GM12891 (cell line): ENCODE results near the gene OASL.

ENCODE experiments used
- DNase-seq: peaks from one replicate; pipeline ENCODE4 v3.0.0; 2011; ENCODE audit warnings: low spot score; ENCODE audit not compliant: insufficient read length
- FAIRE-seq: peaks from 2 replicates; lab custom pipeline; 2011; peaks lifted over from hg19 to GRCh38; lab: Jason Lieb, UNC
- PAX5 ChIP-seq: IDR thresholded peaks from 2 replicates; pipeline ENCODE4 v1.6.1; 2011; ENCODE audit warnings: low read length, moderate library complexity, mild to moderate bottlenecking; ENCODE audit not compliant: insufficient read depth, severe bottlenecking
- POLR2A ChIP-seq: IDR thresholded peaks from 2 replicates; pipeline ENCODE4 v1.6.1; 2011; ENCODE audit warnings: low read depth, low read length, control low read depth
- POLR2AphosphoS5 ChIP-seq: IDR thresholded peaks from 2 replicates; pipeline ENCODE4 v1.6.1; 2011; ENCODE audit warnings: low read depth, low read length, control low read depth
- POU2F2 ChIP-seq: IDR thresholded peaks from 2 replicates; pipeline ENCODE4 v1.6.1; 2011; ENCODE audit warnings: low read depth, mild to moderate bottlenecking, control low read depth, low read length, moderate library complexity
- SPI1 ChIP-seq: IDR thresholded peaks from 2 replicates; pipeline ENCODE4 v1.6.1; 2011; ENCODE audit warnings: low read depth, low read length, control low read depth
- TAF1 ChIP-seq: IDR thresholded peaks from 2 replicates; pipeline ENCODE4 v1.6.1; 2011; ENCODE audit warnings: low read depth, low read length, control low read depth

The OASL gene

DNA sequence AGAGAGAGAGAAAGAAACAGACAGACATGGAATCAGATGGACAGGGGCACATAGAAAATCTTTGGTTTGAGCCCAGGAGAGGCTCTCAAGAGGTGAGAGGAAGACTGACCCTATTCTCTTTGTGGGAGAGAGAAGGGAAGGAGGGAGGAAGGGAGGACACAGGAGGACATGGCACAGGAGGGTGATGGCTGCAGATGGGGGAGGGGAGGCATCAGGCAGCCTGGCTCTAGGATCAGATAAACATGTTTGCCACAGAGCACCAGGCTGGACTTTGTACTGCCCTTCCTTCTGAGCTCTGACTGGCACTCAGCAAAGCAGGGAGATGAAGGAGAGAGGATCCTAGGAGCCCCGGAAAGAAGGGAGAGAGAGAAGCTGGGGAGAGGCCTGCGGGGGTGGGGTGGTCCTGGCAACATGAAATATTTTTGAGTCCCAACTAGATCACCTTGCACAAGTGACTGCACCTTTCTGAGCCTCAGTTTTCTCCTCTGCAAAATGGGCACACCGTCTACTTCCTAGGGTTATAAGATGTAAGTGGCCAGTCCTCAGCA is 54.6 kb downstream of the OASL start:
- DNase-seq (no peak), FAIRE-seq (no peak)
- TF ChIP-seq PAX5 (no peak), POU2F2 (no peak), POLR2AphosphoS5 (no peak), POLR2A (no peak), SPI1 (no peak), TAF1 (no peak)

DNA sequence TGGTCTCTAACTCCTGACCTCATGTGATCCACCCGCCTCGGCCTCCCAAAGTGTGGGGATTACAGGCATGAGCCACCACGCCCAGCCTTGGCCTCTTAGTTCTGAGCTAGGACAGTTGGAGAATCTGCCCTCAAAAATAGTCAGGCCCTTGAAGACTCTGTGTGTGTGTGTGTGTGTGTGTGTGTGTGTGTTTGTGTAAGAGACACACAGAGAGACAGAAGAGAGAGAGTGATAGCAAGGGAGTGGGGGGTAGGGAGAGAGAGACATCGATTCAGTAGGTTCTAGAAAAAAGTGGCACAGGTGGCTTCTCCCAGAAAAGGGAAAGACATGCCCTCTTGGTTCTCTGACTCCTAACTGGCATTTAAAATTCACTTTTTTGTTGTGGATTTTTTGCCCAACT is 55.3 kb downstream of the OASL start:
- FAIRE-seq = no peak
- no peak for DNase-seq
- TF ChIP-seq PAX5 (no peak), SPI1 (no peak), TAF1 (no peak)

DNA sequence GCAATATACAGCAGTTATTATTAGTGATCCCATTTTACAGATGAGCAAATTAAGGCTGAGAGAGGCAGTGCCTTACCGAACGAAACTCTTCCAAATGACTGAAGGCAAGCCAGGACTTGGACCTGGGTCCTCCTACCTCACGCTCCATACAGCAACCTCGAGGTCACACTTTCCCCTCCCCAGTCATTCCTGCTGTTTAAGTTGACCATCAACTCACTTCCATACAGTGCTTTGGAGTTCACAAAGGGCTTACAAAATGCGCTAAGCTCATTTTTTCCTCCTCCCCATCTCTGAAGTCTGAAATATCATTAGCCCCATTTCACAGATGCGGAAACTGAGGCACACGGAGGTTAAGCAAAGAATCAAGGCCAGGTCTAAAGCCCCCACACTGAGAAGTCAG is 56.4 kb downstream of the OASL start:
- FAIRE-seq = no peak
- TF ChIP-seq POU2F2 = no peak
- no peak for DNase-seq

DNA sequence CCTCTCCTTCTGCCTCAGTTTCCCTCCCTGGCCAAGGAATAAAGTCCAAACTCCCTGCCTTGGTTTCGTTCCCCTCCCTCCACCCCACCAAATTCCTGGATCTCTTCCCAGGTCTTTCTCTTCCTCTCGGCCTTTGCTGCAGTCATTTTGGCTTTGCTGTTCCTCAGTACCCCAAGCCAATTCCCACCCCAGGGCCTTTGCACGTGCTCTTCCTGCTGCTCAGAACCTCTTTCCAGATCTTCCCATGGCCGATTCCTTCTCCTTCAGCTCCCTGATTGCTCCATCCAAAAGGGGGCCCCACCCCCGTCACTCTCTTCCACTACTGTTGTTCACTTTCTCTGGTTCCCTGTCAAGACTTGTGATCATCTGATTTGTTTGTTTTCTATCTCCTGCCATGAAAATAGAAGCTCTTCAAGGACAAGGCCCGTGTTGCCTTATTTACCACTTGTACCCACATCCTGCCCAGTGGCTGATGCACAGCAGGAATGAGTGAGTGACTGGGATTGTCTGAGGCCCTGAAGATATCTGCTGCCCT is 57.6 kb downstream of the OASL start:
- FAIRE-seq (no peak), DNase-seq (no peak)
- no peak for TF ChIP-seq POLR2AphosphoS5
- no peak for TF ChIP-seq SPI1
- TF ChIP-seq TAF1 = no peak
- TF ChIP-seq POU2F2 = no peak
- TF ChIP-seq PAX5 = no peak
- no peak for TF ChIP-seq POLR2A

DNA sequence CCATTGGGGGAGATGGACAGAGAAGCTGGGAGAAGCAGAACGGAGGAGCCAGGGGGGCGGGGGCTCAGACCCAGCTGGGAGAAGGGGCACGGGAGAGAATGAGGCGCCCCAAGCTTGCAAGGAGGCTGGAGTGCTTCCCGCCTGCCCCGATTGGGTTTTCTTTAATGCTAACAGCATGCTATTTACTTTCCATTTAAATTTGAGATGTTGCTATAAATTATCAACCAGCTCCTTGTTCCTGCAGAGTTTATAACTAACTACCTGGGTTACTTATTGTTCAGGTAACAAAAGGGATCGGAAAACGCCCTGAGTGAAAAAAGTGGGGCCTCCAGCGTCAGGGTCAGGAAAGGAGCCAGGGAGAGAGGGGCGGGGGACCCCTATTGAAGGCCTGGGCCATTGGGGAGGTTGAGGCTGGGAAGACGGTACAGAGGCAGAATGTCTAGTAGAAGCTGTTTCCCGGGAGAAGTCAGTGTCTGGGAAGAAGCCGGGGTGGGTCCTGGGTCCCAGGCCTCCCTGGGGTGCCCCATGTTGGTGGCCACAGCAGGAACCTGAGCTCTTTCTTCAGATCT is 58.2 kb downstream of the OASL start:
- FAIRE-seq (no peak), DNase-seq (no peak)
- TF ChIP-seq POU2F2 = no peak
- no peak for TF ChIP-seq POLR2AphosphoS5
- TF ChIP-seq TAF1 = no peak
- TF ChIP-seq SPI1 = no peak

DNA sequence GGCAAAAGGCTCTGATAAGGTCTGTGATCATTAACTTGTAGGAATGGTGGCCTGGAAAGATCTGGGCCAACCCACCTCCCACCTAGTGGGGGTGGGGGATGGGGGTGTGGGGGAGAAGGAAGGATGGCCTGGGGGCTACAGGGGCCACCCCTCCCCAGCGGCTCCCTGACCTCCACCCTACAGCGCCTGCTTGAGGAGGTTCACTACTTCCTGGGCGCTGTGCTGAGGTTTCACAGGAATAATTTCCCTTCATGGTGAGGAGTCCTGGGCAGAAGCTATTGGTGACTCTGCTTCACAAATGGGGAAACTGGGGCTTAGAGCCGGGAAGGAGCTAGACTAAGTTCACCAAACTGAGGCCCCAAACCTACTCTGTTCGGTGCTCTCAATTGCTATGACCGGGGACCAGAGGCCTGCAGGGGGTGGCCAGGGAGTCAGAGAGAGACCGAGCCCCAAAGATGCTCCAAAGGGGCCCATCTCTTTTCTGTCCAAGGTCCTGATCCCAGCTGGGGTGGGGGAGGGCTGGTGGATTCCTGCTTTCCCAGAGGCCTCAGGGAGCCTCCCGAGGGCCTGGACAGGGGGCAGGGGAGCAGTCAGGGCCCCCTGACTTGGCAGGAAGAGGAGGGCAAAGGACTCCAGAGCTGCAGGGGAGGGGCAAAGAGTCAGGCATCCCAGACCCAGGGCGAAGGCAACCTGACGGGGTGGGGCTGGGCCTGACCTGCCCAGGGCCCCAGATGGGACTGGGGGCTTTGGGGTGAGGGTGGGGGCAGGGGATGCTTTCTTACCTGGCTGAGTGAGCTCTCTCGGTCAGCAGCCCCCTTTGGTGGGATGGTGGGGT is 59.0 kb downstream of the OASL start:
- FAIRE-seq (no peak), DNase-seq (no peak)
- TF ChIP-seq PAX5 (no peak), POU2F2 (no peak), POLR2AphosphoS5 (no peak), SPI1 (no peak), TAF1 (no peak), POLR2A (no peak)

DNA sequence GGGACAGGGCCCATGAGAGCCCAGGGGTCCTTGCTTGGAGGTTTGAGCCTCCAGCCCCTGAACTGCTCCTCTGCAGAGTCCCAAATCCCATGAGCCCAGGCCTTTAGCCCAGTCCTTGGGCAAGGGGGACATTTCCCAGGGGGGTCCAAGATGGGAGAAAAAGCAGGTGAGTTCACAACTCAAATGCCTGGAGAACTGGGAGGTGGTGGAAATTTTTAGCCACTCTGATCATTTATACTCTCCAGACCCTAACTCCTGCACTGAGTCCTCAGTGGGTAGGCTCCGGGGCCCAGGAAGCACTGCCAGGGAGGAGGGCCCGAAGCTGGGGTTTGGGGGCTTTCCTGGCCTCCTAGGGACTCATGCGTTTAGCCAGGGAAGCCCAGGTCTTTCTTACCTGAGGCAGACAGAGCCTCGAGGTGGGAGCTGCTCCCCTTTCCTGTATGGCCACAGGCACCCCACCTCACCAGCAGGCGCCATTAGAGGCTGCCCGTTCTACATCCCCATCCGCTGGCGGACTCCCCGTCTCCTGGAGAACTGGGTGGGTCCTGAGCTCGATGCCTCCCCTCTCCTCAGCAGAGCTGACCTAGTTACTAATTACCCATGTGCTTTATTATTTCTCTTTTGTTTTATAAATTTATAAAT is 59.7 kb downstream of the OASL start:
- no peak for TF ChIP-seq SPI1
- TF ChIP-seq POU2F2 = no peak
- no peak for TF ChIP-seq PAX5
- TF ChIP-seq POLR2A = no peak
- TF ChIP-seq TAF1 = no peak
- no peak for TF ChIP-seq POLR2AphosphoS5
- FAIRE-seq = no peak
- no peak for DNase-seq

DNA sequence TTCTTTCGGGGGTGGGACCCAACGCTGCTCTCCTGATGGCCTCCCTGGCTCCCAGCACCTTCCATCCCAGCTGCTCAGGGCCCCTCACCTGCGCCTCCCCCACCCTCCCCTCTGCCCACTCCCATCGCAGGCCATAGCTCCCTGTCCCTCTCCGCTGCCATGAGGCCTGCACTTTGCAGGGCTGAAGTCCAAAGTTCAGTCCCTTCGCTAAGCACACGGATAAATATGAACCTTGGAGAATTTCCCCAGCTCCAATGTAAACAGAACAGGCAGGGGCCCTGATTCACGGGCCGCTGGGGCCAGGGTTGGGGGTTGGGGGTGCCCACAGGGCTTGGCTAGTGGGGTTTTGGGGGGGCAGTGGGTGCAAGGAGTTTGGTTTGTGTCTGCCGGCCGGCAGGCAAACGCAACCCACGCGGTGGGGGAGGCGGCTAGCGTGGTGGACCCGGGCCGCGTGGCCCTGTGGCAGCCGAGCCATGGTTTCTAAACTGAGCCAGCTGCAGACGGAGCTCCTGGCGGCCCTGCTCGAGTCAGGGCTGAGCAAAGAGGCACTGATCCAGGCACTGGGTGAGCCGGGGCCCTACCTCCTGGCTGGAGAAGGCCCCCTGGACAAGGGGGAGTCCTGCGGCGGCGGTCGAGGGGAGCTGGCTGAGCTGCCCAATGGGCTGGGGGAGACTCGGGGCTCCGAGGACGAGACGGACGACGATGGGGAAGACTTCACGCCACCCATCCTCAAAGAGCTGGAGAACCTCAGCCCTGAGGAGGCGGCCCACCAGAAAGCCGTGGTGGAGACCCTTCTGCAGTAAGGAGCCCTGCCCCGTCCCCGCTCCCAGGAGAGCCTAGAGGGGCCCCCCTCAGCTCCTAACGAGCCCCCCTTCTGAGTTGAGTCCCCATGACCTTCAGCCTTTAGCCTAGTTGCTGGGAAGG is 60.5 kb downstream of the OASL start, which contains the start of gene HNF1A:
Gene HNF1A (plus strand): TSS at position 248 of the 924 bp plus-strand sequence. CDS start 226 bp downstream, at position 474.
- TF ChIP-seq PAX5 (no peak), SPI1 (no peak), POLR2A (no peak), POLR2AphosphoS5 (no peak), POU2F2 (no peak), TAF1 (no peak)
- no peak for DNase-seq
- no peak for FAIRE-seq

DNA sequence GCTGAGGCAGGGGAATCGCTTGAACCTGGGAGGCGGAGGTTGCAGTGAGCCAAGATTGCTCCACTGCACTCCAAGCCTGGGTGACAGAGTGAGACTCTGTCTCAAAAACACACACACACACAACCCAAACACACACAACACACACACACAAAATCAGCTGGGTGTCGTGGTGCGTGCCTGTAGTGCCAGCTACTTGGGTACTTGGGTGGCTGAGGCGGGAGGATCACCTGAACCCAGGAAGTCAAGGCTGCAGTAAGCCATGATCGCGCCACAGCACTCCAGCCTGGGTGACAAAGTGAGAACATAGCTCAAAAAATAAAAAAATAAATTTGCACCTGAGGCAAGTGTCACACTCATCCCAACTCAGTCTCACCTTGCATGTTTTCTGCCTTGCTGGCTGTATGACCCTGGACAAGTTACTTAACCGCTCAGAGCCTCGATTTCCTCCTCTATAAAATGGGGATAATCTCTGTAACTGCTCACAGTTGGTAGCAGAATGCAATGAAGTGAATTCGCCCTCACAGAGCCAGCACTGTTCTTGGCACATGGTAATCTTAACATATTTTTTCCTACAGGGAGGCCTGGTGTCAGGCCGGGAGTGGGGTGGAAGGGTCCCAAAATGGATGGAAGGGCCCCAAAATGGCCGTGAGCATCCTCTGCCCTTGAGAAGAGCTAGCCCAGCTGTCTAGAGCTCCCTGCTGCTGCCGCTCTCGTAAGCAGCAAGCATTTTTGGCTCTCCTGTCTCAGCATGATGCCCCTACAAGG is 61.3 kb downstream of the OASL start:
- FAIRE-seq = no peak
- DNase-seq = no peak
- TF ChIP-seq POU2F2 (no peak), POLR2A (no peak), PAX5 (no peak), TAF1 (no peak), SPI1 (no peak)
